Gastrocnemius medialis (tissue), 4 donors: ENCODE measurements around the gene HLCS. TPM values are rescaled to one million over a fixed set of nuclear protein-coding genes. Genes with fewer than 3 reads are reported as not detected.

Experiments
- ATAC-seq, 2 donors: fragments of 150-250 bp; one replicate each; pipeline ENCODE4 v1.9.1; 2016
- DNase-seq, 2 donors: peaks; one replicate each; pipeline ENCODE4 v3.0.0-alpha.2; 2019
- H3K27ac ChIP-seq, 4 donors: fragments of 200-600 bp; sonication (generic); 1 replicate in 1 of 4; 2 replicates in 3 of 4; pipeline ENCODE4 v1.5.1; 2016 to 2018; ENCODE audit warnings: mild to moderate bottlenecking in 2 of 4, moderate library complexity in 1 of 4
- H3K27me3 ChIP-seq, 3 donors: fragments of 200-600 bp; sonication (generic) in 2 of 3; 1 replicate in 1 of 3; 2 replicates in 2 of 3; pipeline versions ENCODE4 v1.5.1 to v1.6.0; 2016 to 2019; ENCODE audit warnings: mild to moderate bottlenecking in 1 of 3, moderate library complexity in 1 of 3
- H3K36me3 ChIP-seq, 2 donors: fragments of 200-600 bp; sonication (generic) in 1 of 2; one replicate each; pipeline ENCODE4 v1.5.1; 2017 to 2018
- H3K4me1 ChIP-seq, 2 donors: fragments of 200-600 bp; sonication (generic) in 1 of 2; one replicate each; pipeline ENCODE4 v1.5.1; 2016 to 2017; ENCODE audit warnings: mild to moderate bottlenecking in 2 of 2
- H3K4me3 ChIP-seq, 4 donors: fragments of 200-600 bp; sonication (generic) in 3 of 4; 1 replicate in 1 of 4; 2 replicates in 3 of 4; pipeline ENCODE4 v1.5.1; 2016 to 2019; ENCODE audit warnings: mild to moderate bottlenecking in 2 of 4
- H3K9me3 ChIP-seq, 3 donors: fragments of 200-600 bp; sonication (generic) in 2 of 3; 1 replicate in 1 of 3; 2 replicates in 2 of 3; pipeline ENCODE4 v1.5.1; 2016 to 2019
- POLR2A ChIP-seq, 2 donors: fragments of 450-650 bp; IDR thresholded peaks; one replicate each; pipeline ENCODE4 v1.6.1; 2017; ENCODE audit warnings: antibody characterized with exemption in 2 of 2, mild to moderate bottlenecking in 2 of 2, moderate library complexity in 2 of 2
- in situ Hi-C, 4 donors: fragments of 200-750 bp; cut with MboI; loops; one replicate each; pipeline versions ENCODE4 v1.15.0 to v1.8.0; 2017; ENCODE audit warnings: low sequenced_read_pairs in 4 of 4
- intact Hi-C: fragments of 100-400 bp; cut with DNase I; formaldehyde crosslinking; loops from one replicate; pipeline ENCODE4 v1.15.1; 2023; ENCODE audit warnings: low total_unique reads
- total RNA-seq, 4 donors: library from RNA; depleted of rRNA; stranded (reverse); fragments of >200 nt; gene quantifications; one replicate each; pipeline versions ENCODE4 v1.1.0 to v1.2.3, GENCODE V29; 2016
- TF ChIP-seq, protein P1 (sequence below), 5 experiments: fragments of 450-650 bp in 3 of 5; fragments of 200-600 bp in 2 of 5; sonication (generic) in 2 of 5; IDR thresholded peaks in 4 of 5; conservative IDR thresholded peaks in 1 of 5; 1 replicate in 4 of 5; 2 replicates in 1 of 5; pipeline ENCODE4 v1.5.1; 2016 to 2019; ENCODE audit warnings: antibody characterized with exemption in 5 of 5, mild to moderate bottlenecking in 3 of 5, moderate library complexity in 3 of 5

Gene HLCS
- total RNA-seq, 4 donors from 2014 or later = 10.6 to 18.4 (median 15.4) TPM

DNA sequence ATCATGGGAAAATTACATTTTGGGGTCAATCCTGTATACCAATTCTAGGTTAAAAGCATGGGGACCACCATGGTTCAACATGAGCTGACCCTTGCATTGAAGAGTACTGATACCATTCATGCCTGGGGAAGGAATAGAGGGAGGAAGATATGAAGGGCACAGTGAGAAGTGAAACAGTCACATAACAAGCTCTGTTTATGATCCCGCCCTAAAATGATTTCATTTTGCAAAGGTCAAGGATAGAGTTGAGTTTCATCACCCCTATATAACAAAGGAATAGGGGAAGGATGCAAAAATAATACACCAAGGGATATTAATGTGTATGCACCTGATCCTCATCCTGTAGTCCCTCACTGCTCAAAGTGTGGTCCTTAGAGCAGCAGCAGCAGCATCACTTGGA lies 2.5 kb upstream of the HLCS start:
- TF ChIP-seq, protein P1, sequence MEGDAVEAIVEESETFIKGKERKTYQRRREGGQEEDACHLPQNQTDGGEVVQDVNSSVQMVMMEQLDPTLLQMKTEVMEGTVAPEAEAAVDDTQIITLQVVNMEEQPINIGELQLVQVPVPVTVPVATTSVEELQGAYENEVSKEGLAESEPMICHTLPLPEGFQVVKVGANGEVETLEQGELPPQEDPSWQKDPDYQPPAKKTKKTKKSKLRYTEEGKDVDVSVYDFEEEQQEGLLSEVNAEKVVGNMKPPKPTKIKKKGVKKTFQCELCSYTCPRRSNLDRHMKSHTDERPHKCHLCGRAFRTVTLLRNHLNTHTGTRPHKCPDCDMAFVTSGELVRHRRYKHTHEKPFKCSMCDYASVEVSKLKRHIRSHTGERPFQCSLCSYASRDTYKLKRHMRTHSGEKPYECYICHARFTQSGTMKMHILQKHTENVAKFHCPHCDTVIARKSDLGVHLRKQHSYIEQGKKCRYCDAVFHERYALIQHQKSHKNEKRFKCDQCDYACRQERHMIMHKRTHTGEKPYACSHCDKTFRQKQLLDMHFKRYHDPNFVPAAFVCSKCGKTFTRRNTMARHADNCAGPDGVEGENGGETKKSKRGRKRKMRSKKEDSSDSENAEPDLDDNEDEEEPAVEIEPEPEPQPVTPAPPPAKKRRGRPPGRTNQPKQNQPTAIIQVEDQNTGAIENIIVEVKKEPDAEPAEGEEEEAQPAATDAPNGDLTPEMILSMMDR (IDR thresholded peaks at IDR 0.05 in 4 of 5, conservative IDR thresholded peaks at IDR 0.05 in 1 of 5) = no peak
- TF ChIP-seq POLR2A (IDR thresholded peaks at IDR 0.05) = no peak
- Histone ChIP-seq H3K4me1 (peaks cover 9 to 23% of the 10 kb centered on the region in 2 donors), H3K27me3 (no peaks in the 10 kb centered on the region), H3K36me3 (no peaks in the 10 kb centered on the region), H3K9me3 (no peaks in the 10 kb centered on the region), H3K27ac (peak overlapping the region in 2 of 4 donors; percentile 88 to 89), H3K4me3 (no peak overlapping the region)
- ATAC-seq (no peak), DNase-seq (no peak)
- in situ Hi-C loops = no loop called here
- intact Hi-C loops = loop anchor here (10.0 kb wide), 1 partner anchor 116 kb away; no protein-coding TSS in a partner anchor

DNA sequence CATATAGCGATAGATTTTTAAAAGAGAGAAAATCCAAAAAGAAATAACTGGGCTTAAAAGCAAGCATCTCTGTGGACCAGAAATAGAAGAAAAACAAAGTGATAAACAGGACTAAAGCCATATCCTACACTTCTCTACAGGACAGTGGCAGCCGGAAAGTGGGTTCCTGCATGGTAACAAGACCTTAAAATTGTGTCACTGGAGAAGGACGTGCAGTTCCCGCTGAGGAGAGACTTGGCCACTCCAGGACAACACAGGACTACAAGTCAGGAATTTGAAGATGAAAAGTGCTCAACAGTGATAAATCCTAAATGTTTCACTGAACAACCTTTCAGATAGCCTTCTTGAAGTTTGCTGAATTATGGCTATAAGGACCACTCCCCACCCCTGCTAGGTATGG lies 1.9 kb upstream of the HLCS start:
- H3K4me1 ChIP-seq = peaks cover 9 to 23% of the 10 kb centered on the region in 2 donors
- in situ Hi-C loops = no loop called here

DNA sequence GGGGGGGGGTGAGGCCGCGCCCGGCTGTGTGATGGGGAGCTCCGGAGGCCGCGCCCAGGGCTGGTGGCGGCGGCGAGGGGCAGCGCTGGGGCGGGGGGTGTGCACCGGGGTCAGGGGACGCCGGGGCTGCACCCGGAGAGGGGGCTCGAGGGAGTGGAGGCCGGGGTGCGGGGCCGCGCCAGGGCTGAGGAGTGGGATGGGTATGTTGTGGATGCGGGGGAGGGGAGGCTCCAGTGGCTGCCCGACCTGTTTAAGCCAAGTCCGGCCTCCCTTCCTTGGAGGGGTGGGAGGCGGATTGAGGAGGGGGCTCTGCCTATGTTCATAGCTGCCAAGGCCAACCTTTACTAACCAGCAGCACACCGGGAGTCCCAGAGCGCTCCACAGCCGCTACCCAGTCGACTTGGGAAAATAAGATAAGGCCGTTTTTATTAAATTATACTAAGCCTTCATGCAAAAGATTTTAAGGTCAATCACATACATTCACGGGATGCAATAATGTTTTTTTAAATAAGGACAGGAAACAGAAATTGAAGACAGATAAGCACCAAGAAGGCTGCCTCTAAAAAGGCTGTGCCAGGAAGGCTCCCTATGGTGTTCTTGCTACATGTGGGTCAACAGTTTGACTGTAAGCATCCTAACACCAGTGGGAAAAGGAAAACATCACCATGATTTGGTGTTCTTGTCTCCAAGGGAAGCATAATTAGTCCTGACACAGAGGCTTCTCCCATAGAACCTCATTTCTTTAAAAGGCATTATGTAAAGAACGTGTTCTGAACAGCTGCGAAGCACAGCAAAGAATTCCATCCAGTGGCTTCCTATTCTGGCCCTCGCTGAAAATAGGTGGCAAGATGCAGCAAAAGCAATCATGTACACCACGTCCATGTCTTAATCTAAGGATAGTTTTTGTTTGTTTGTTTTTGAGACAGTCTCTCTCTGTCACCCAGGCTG lies 626 bp upstream of the HLCS start:
- Histone ChIP-seq H3K27me3 (no peaks in the 10 kb centered on the region), H3K27ac (peak overlapping the region; percentile 64 to 89 (median 84)), H3K4me1 (peaks cover 9 to 23% of the 10 kb centered on the region in 2 donors), H3K36me3 (no peaks in the 10 kb centered on the region), H3K4me3 (peak overlapping the region; percentile 57 to 66 (median 61)), H3K9me3 (no peaks in the 10 kb centered on the region)
- ATAC-seq (peak; percentile 12 to 26), DNase-seq (no peak)
- TF ChIP-seq POLR2A (IDR thresholded peaks at IDR 0.05) = no peak
- TF ChIP-seq, protein P1 (IDR thresholded peaks at IDR 0.05 in 4 of 5, conservative IDR thresholded peaks at IDR 0.05 in 1 of 5) = no peak
- intact Hi-C loops = loop anchor here (1.0 to 10.0 kb wide), 2 partner anchors 23 to 118 kb away; no protein-coding TSS in a partner anchor
- in situ Hi-C loops = no loop called here

More for the DNA sequence above, 1.9 kb upstream of the HLCS start:
- Histone ChIP-seq H3K4me3 (no peak overlapping the region), H3K9me3 (no peaks in the 10 kb centered on the region), H3K36me3 (no peaks in the 10 kb centered on the region), H3K27me3 (no peaks in the 10 kb centered on the region), H3K27ac (peak overlapping the region in 3 of 4 donors; percentile 79 to 89 (median 88))
- TF ChIP-seq, protein P1 (IDR thresholded peaks at IDR 0.05 in 4 of 5, conservative IDR thresholded peaks at IDR 0.05 in 1 of 5) = no peak
- TF ChIP-seq POLR2A (IDR thresholded peaks at IDR 0.05) = no peak
- intact Hi-C loops = loop anchor here (10.0 kb wide), 1 partner anchor 116 kb away; no protein-coding TSS in a partner anchor
- ATAC-seq = peak; percentile 64 to 65
- DNase-seq = peak; percentile 31 to 32

DNA sequence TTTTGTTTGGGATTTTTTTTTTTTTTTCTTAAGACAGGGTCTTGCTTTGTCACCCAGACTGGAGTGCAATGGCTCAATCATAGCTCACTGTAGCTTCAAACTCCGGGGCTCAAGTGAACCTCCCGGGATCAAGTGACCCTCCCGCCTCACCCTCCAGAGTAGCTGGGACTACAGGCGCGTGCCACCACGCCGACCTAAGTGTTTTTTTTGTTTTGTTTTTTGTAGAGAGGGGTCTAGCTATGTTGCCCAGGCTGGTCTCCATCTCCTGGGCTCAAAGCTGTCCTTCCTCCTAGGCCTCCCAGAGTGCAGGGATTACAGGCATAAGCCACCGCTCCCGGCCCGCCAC lies 776 bp downstream of the HLCS start:
- no peak for TF ChIP-seq POLR2A (IDR thresholded peaks at IDR 0.05)
- TF ChIP-seq, protein P1 (IDR thresholded peaks at IDR 0.05 in 4 of 5, conservative IDR thresholded peaks at IDR 0.05 in 1 of 5) = no peak
- peaks cover 9 to 23% of the 10 kb centered on the region in 2 donors for H3K4me1 ChIP-seq
- no peaks in the 10 kb centered on the region for H3K9me3 ChIP-seq
- H3K4me3 ChIP-seq = peak overlapping the region; percentile 65 to 78 (median 70)
- DNase-seq = no peak
- intact Hi-C loops = loop anchor here (1.0 to 10.0 kb wide), 2 partner anchors 25 to 119 kb away; no protein-coding TSS in a partner anchor
- ATAC-seq = peak in 1 of 2 donors; percentile 27
- H3K27me3 ChIP-seq = no peaks in the 10 kb centered on the region
- H3K36me3 ChIP-seq = peaks cover 0 to 10% of the 10 kb centered on the region in 2 donors
- in situ Hi-C loops = no loop called here
- H3K27ac ChIP-seq = peak overlapping the region; percentile 71 to 88 (median 79)
